Smooth muscle cell (in vitro differentiated cells): ENCODE measurements around the gene CCDC51. TPM values are rescaled to one million over a fixed set of nuclear protein-coding genes. Genes with fewer than 3 reads are reported as not detected.

Source experiments
- DNase-seq: peaks from one replicate; lab custom pipeline; 2025; ENCODE audit not compliant: unreplicated experiment; lab: John Stamatoyannopoulos, UW
- H2AFZ ChIP-seq: fragments of 200-600 bp; sonication (generic); 2 replicates; pipeline ENCODE4 v1.6.0; 2016; ENCODE audit warnings: antibody characterized with exemption, low read depth, mild to moderate bottlenecking
- H3F3A ChIP-seq: fragments of 200-600 bp; sonication (generic); 2 replicates; pipeline ENCODE4 v1.6.0; 2017; ENCODE audit warnings: antibody characterized with exemption, low read depth
- H3K27ac ChIP-seq: fragments of 200-600 bp; sonication (generic); 2 replicates; pipeline ENCODE4 v1.5.1; 2016; ENCODE audit warnings: low read depth, mild to moderate bottlenecking
- H3K27me3 ChIP-seq: fragments of 200-600 bp; sonication (generic); 2 replicates; pipeline ENCODE4 v1.6.1; 2016; ENCODE audit warnings: low read depth, mild to moderate bottlenecking
- H3K36me3 ChIP-seq: fragments of 200-600 bp; sonication (generic); 2 replicates; pipeline ENCODE4 v1.5.1; 2016; ENCODE audit warnings: low read depth
- H3K4me1 ChIP-seq: fragments of 200-600 bp; sonication (generic); 2 replicates; pipeline ENCODE4 v1.5.1; 2016; ENCODE audit warnings: low read depth
- H3K4me2 ChIP-seq: fragments of 200-600 bp; sonication (generic); 2 replicates; pipeline ENCODE4 v1.6.0; 2016; ENCODE audit warnings: mild to moderate bottlenecking
- H3K4me3 ChIP-seq: fragments of 200-600 bp; sonication (generic); 2 replicates; pipeline ENCODE4 v1.5.1; 2016; ENCODE audit warnings: mild to moderate bottlenecking
- H3K79me2 ChIP-seq: fragments of 200-600 bp; sonication (generic); 2 replicates; pipeline ENCODE4 v1.6.0; 2016; ENCODE audit warnings: low read depth, mild to moderate bottlenecking
- H3K9ac ChIP-seq: fragments of 200-600 bp; sonication (generic); 2 replicates; pipeline ENCODE4 v1.6.0; 2016; ENCODE audit warnings: low read depth
- H3K9me3 ChIP-seq: fragments of 200-600 bp; sonication (generic); replicated peaks from 2 replicates; pipeline ENCODE4 v1.5.1; 2016; ENCODE audit warnings: low read depth
- H4K20me1 ChIP-seq: fragments of 200-600 bp; sonication (generic); 2 replicates; pipeline ENCODE4 v1.6.0; 2016; ENCODE audit warnings: low read depth
- whole genome bisulfite sequencing: methylation state at CpG from one replicate; pipeline ENCODE4 v1.1.7; 2016; ENCODE audit warnings: low lambda C conversion rate; 5-methylcytosine and 5-hydroxymethylcytosine counted together
- polyA plus RNA-seq: library from polyadenylated mRNA; unstranded; fragments of >200 nt; fragmentation: Nextera tagmentation; extraction: Ambion mirVana; gene quantifications from 2 replicates; pipeline ENCODE4 v1.2.1, GENCODE V29; 2016
- total RNA-seq: library from RNA; depleted of rRNA; stranded (reverse); fragments of >200 nt; gene quantifications from 2 replicates; pipeline ENCODE4 v1.2.3, GENCODE V29; 2014
- TF ChIP-seq, protein P1 (sequence below): fragments of 200-600 bp; sonication (generic); IDR thresholded peaks from 2 replicates; pipeline ENCODE4 v1.5.1; 2017; ENCODE audit warnings: borderline replicate concordance, mild to moderate bottlenecking, antibody characterized with exemption; ENCODE audit not compliant: insufficient read depth, poor library complexity, severe bottlenecking

Gene CCDC51
- total and polyA plus RNA-seq, 2 experiments from 2014 or later: 9.0 to 18.3 TPM

DNA sequence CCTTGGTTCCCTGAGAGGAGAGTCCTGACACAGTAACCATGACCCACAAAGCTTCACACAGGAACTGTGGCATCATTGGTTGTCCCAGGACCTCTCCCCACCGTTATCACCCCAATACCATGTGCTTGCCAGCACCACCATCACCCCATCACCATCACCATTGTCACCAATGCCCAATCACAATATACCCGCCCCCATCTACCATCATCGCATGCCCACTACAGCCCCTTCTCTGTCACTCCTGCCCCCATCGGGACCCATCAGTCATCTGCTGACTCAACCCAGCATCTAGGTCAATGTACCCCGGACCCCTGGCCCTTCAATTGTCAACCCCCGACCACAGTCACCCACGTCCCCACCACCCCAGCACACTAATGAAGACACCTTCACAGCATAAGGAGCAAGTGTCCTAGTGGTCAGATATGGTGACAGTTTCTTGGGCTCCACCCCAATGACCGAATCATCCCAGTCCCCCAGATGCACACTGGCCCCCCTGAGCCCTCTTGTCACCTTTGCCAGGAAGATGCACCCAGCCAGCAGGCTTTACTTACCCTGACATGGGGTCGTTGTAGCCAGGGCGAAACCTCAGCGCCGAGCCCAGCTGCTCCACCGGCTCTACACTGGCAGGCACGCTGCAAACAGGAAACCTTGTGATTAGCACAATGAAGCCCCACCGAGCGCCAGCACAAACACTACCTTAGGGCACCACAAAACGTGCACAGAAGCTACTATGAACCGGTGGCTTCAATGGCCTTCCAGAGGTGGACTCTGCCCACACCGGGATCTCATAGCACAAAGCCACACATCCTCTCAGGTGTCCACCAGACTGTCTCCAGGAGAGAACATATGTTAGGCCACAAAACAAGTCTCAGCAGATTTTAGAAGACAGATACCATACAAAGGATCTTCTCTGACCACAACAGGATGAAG lies 39.0 kb upstream of the CCDC51 start:
- no peak overlapping the region for H3K27ac ChIP-seq
- no peaks in the 10 kb centered on the region for H3K79me2 ChIP-seq
- no peaks in the 10 kb centered on the region for H4K20me1 ChIP-seq
- H3K9me3 ChIP-seq: no peaks in the 10 kb centered on the region
- WGBS: 92% methylated on average over 19 of the region's 19 CpGs
- H3K4me2 ChIP-seq: no peak overlapping the region
- no peak overlapping the region for H3K9ac ChIP-seq
- no peaks in the 10 kb centered on the region for H3K27me3 ChIP-seq
- TF ChIP-seq, protein P1, sequence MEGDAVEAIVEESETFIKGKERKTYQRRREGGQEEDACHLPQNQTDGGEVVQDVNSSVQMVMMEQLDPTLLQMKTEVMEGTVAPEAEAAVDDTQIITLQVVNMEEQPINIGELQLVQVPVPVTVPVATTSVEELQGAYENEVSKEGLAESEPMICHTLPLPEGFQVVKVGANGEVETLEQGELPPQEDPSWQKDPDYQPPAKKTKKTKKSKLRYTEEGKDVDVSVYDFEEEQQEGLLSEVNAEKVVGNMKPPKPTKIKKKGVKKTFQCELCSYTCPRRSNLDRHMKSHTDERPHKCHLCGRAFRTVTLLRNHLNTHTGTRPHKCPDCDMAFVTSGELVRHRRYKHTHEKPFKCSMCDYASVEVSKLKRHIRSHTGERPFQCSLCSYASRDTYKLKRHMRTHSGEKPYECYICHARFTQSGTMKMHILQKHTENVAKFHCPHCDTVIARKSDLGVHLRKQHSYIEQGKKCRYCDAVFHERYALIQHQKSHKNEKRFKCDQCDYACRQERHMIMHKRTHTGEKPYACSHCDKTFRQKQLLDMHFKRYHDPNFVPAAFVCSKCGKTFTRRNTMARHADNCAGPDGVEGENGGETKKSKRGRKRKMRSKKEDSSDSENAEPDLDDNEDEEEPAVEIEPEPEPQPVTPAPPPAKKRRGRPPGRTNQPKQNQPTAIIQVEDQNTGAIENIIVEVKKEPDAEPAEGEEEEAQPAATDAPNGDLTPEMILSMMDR: no peak
- no peak overlapping the region for H3K4me3 ChIP-seq
- no peaks in the 10 kb centered on the region for H3F3A ChIP-seq
- H3K4me1 ChIP-seq: peaks cover 12% of the 10 kb centered on the region
- DNase-seq: no peak
- H3K36me3 ChIP-seq: no peaks in the 10 kb centered on the region
- no peak overlapping the region for H2AFZ ChIP-seq

DNA sequence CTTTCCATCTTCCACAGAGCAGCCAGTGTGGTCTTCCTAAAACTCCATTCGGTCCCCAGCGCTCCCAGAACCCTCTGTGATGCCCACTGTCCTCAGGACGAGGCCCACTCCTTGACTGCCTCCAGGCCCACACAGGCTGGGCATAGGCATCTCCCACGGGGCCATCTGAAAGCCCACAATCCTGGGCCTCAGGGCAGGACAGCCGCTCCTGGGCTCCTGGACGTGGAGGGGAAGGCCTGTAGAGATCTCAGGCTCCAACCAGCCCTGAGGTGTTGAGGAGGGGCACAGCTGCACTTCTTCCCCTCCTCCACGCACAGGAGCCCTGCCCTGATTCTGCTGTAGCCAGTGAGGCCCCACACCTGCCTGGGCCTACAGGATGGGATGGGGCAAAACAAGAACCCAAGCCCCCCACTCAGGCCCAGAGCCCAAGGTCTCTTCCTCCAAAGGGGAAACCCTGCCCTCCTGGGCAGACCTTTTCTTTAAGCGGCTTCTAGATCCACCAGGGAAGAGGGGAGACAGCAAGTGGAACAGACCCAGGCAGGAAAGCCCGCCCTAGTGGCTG lies 38.1 kb upstream of the CCDC51 start:
- H3K9ac ChIP-seq: no peak overlapping the region
- WGBS: 93% methylated on average over 9 of the region's 9 CpGs

DNA sequence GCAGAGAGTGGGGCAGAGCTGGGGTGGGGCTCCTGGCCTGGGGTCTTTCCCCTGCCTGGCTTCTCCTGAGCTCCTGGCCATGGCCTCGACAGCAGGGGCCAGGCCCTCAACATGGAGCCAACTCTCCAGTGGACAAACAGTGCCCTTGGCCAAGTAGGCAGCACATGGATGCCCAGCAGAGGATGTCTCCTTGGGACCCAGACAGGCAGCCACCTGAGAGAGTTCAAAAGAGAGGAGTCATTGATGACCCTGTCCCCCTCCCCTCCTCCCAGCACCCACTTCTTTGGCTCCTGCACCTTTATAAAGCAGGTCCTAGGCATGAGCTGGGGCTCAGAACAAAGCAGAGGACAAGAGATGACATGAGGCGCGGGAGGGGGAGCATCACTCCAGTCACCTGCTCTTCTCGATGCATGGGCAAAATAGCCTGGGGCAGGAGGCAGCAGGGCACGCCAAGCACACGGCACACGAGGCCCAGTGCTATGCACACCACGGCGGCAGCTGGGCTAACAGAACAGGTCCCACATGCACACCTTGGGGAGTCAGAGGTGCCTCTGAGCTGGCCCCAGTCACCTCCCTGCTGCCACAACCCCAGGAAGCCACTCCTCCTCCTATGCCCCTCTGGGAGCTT lies 36.6 kb upstream of the CCDC51 start:
- no peak overlapping the region for H3K4me2 ChIP-seq
- H3K36me3 ChIP-seq: no peaks in the 10 kb centered on the region
- 93% methylated on average over 9 of the region's 9 CpGs for WGBS
- no peak overlapping the region for H3K9ac ChIP-seq
- DNase-seq: no peak
- peaks cover 30% of the 10 kb centered on the region for H3K4me1 ChIP-seq
- H3K27ac ChIP-seq: no peak overlapping the region
- H2AFZ ChIP-seq: no peak overlapping the region
- no peak overlapping the region for H3K4me3 ChIP-seq
- H3K27me3 ChIP-seq: no peaks in the 10 kb centered on the region
- H4K20me1 ChIP-seq: no peaks in the 10 kb centered on the region
- TF ChIP-seq, protein P1: no peak
- H3K9me3 ChIP-seq: no peaks in the 10 kb centered on the region
- H3F3A ChIP-seq: peaks cover 7% of the 10 kb centered on the region
- peaks cover 12% of the 10 kb centered on the region for H3K79me2 ChIP-seq

More for the DNA sequence above, 38.1 kb upstream of the CCDC51 start:
- H3K4me3 ChIP-seq: no peak overlapping the region
- H3K27me3 ChIP-seq: no peaks in the 10 kb centered on the region
- peaks cover 7% of the 10 kb centered on the region for H3F3A ChIP-seq
- no peak overlapping the region for H3K4me2 ChIP-seq
- no peak overlapping the region for H3K27ac ChIP-seq
- H3K36me3 ChIP-seq: no peaks in the 10 kb centered on the region
- TF ChIP-seq, protein P1: no peak
- H2AFZ ChIP-seq: no peak overlapping the region
- no peak for DNase-seq
- no peaks in the 10 kb centered on the region for H3K9me3 ChIP-seq
- no peaks in the 10 kb centered on the region for H3K79me2 ChIP-seq
- peaks cover 20% of the 10 kb centered on the region for H3K4me1 ChIP-seq
- no peaks in the 10 kb centered on the region for H4K20me1 ChIP-seq
